ENCODE results near the gene TPPP3. TPM values are rescaled to one million over a fixed set of nuclear protein-coding genes. Genes with fewer than 3 reads are reported as not detected.
"Not testable (repeated sequence)": the region's sequence is repeated elsewhere in the genome, so short reads cannot be mapped to it uniquely, and the experiment has no call there.

The TPPP3 gene
- total RNA-seq, 1 experiment from 2014 or later = not detected

DNA sequence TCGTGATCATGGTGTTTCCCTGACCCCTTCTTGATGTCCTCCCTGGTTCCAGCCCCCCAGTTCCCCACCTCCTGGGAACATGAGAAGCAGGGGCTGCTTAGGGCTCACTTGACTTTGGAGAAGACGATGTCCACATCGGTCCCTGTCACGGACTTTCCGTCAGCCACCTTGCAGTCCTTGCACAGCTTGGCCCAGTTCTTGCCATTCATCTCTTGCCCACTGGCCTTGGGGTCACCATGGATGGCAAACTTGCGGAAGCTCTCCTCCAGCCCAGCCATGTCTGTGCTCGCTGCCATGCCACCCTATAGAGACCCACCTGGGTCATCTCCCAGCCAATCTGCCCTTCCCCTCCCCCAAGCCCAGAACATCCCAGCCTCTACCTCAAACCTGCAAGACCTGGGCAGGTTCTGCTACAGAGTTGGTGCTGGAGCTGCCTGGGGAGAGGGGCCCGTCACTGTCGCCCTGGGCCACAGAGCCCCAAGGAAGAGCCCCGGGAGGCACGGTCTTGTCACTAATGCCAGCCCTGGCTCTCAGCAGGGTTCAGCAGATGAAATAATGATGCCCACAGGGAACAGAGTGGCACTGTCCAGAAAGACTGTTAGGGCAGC lies 2.4 kb downstream of the TPPP3 start:
- DNase-seq (ENCODE audit: low read depth) = no peak

DNA sequence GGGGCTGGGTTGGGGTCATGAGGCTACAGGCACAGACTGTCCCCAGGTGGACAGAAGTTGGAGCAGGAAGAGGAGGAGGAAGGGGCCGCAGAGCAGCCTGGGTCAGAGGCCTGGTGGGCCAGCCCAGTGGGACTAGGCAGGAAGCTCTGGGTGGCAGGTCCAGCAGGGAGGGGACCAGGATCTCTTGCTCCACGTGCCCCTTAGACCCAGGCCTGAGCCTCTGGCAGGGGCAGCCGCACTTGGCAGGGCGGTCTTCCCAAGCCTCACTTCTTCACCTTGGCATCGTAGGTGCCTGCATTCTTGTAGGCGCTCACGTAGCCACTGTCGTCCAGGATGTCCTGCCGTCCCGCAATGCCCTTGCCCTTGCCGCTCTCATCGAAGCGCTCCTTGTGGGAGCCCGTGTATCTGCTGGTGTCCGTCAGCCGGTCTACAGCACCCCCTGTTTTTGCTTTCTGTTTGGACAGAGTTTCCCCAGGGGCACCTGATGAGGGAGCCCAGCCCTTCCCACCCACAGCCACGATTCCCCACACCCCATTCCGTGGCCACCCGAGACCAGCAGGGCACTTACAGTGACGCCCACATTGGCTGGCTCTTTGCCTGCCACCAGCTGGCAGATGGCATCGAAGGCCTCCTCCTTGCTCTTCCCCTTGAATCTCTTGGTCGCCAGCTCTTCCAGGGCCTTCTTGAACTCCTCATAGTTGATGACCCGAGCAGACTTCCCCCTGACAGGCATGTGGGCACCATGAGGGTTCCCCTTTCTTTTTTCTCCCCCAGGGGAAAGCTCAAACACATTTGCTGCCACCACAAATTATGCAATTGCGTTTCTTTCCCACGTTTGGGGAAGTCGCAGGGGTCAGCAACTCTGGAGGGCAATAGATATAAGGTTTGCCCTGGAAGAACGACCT lies 3.1 kb downstream of the TPPP3 start:
- no peak for DNase-seq (ENCODE audit: low read depth)

DNA sequence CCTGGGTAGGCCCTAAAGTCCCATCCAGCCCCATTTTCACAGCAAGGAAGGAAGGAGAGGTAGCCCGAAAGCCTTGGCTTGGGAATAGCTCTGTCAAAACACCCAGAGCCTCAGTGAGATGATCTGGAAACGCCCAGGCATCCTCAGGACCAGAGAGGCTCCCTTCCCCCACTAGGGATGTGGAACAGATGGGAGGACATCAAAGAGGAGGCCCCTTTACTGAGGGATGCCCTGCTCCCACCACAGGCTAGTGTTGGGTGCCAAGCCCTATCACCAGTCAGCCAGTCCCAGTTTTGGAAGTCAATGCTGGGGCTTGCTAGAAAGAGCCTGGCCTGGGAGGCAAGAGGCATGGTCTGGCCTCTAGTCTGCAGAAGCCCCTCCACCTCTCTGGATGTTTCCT lies 4.7 kb downstream of the TPPP3 start:
- no peak for DNase-seq (ENCODE audit: low read depth)

DNA sequence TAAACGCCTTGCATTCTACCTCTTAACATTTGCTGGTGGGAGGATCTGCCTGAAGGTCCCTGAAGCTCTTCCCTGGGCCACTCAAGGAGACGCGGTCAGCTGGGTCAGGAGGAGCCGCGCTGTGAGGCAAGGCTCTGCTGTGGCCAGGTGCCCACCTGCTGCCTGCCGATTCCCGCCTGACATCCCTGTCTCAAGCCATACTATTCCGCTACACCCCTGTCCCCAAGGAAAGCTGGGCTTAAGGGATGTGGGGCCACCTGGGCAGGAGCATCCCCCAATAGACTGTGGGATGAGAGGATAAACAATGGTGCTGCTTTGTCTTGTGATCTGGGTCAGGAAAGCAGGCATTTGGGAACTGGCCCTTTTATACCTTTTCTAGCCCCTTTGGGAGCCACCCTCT lies 5.1 kb downstream of the TPPP3 start:
- DNase-seq (ENCODE audit: low read depth) = no peak

DNA sequence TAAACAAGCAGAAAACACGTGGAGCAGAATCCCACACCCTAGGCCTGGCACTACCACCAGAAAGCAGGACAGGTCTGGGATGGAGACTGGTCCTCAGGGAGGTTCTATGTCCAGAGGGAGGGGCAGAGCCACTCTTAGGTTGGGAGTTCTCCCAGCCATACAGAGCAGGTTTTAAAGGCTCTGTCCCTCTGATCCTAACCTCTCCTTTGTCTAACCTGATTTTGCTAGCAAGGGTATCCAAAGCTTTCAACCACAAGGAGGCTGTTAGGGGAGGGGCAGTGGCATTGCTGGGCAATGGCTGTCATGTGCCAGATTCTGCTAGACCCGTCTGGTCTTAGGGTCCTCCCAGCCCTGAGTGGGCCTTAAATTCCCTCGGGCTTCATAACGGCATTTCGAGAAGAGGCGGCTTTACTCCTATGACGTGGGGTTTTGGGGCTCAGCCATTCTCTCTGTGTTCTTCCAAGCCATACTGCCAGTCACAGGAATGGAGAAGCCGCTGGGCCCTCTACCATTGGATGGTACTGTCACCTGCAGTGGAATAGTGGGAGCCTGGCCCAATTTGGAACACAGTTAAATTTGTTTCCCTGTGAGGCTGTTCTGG lies 5.7 kb downstream of the TPPP3 start:
- no peak for DNase-seq (ENCODE audit: low read depth)

DNA sequence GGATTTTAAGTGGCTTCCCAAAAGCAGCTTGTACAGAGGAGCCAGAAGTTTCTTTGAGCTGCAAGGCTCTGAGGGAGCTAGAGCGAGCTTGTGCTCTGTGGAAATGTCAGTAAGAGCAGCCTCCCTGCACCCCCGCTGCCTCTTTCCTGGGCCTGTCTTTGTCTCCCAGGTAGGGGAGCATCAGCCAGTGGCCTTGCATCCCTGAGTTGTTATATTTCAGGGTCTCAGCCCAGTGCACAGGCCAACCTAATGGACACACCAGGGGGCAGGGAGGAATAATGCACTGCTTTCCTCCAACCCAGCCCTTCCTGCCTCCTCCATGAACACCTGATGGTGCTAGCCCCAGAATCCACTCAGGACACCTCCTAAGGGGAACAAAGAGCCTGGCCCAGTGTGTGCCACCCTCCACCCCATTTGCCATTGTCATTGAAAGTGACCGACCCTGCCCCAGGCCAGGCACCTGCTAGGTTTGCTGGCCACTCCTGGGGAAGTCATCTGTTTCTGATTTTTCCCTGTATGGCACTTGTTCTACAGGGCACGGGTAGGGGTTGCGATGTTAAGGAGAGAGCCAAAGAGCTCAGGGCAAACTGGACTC lies 6.3 kb downstream of the TPPP3 start:
- DNase-seq (ENCODE audit: low read depth) = no peak

DNA sequence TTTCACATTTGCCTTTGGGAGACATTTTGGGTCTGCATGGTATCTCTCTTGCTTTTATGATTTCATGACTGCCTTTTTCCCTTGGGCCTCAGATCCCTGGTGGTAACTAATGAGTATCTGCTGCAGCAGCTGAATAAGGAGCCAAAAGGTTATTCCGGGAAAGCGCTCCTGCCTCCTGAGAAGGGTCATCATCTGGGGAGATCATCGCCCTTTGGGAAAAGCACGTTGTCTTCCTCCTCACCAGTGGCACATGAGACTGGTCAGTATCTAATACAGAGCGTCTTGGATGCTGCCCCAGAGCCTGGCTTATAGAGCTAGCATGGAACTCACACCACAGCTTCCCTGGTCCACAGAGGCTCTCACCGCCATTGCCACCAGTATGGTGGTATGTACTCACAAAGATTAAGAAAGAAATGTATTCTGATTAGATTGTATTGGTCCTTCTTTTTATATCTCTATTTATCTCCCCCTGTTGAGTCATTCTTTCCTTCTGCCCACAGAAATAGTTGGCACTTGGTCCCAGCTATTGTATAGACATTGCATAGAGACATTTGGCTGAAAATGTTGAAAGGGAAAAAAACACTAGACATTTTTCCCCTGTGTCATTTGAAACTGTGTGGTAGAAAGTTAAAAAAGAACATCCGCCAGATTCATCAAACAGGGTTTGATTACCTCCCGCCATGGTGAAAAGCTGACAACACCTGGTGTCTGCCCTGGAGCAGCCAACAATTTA lies 8.4 kb downstream of the TPPP3 start:
- DNase-seq (ENCODE audit: low read depth) = no peak

DNA sequence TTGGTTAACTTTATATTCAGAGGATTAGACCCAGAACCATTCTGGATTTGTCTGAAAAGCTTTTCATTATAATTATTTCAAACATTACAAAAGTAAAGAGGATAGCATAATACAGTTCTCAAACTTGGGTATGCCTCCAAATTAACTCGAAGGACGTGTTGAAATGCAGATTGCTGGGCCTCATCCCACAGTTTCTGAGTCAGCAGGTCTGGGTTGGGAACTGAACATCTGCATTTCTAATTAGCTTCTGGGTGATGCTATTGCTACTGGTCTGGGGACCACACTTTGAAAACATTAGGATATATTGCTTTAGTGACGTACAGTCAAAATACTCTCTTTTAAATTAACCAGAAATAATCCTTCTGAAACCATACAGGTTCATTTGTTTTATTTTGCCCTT lies 10.0 kb downstream of the TPPP3 start:
- no peak for DNase-seq (ENCODE audit: low read depth)

DNA sequence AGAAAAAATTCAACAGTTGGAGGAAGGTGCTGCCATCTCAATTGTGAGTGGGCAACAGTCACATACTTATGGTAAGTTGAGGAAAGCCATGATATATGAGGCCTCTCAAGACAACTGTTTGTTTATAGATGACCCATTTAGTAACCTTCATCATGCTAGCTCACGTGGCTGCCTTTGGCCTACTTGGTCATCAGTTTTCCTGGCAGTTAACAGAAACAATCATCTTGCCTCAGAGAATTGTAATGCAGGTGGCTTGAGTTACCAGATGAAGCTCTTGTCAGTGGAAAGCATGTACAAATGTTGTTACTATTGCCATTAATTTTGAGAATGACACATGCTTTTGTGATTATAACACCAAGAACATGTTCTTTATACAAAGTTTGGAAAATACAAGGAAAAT lies 14.7 kb downstream of the TPPP3 start:
- no peak for DNase-seq (ENCODE audit: low read depth)

DNA sequence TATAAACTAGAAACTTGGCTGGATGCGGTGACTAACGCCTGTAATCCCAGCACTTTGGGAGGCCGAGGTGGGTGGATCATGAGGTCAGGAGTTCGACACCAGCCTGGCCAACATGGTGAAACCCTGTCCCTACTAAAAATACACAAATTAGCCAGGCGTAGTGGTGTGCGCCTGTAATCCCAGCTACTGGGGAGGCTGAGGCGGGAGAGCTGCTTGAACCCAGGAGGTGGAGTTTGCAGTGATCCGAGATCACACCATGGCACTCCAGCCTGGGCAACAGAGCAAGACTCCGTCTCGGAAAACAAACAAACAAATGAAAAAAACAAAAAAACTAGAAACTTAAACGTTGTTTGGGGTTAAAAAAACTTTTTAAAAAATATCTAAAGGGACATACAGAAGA lies 17.3 kb downstream of the TPPP3 start:
- not testable (repeated sequence) for DNase-seq (ENCODE audit: low read depth)

DNA sequence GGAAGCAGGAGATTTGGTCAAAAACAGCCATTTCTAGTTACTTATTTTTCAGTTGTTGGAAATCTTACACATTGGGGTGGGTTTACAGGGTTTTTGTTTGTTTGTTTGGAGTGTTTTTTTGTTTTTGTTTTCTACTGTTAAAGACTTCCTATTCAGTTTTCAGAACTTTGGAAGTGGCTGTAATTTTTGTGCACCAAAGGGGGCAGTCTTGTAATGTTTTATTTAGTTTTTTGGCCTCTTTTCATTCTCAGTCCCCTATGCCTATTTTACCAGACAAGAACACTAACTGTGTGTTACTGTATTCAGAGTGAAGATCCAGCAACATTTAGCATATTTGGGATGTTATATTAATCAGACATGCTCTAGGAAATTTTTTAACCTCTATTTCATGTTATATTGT lies 20.6 kb downstream of the TPPP3 start:
- DNase-seq (ENCODE audit: low read depth) = no peak

DNA sequence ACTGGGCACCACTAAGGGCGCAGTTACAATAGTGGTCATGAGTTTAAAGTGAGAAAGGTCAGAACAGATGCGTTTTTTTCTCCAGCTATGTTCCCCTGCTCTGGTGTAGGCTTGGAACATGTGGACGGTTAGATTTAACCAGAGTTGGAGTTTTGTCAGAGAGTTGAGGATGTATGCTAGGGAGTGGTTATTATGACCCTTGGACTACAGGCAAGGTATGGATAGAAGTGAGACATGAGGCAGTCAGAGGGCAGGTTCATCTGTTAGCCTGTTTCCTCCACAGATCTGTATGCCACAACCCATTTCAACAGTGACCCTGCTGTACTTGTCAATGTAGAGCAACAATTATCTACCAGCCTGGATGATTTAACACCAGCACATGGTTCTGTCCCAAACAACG lies 22.6 kb downstream of the TPPP3 start:
- DNase-seq (ENCODE audit: low read depth) = no peak

DNA sequence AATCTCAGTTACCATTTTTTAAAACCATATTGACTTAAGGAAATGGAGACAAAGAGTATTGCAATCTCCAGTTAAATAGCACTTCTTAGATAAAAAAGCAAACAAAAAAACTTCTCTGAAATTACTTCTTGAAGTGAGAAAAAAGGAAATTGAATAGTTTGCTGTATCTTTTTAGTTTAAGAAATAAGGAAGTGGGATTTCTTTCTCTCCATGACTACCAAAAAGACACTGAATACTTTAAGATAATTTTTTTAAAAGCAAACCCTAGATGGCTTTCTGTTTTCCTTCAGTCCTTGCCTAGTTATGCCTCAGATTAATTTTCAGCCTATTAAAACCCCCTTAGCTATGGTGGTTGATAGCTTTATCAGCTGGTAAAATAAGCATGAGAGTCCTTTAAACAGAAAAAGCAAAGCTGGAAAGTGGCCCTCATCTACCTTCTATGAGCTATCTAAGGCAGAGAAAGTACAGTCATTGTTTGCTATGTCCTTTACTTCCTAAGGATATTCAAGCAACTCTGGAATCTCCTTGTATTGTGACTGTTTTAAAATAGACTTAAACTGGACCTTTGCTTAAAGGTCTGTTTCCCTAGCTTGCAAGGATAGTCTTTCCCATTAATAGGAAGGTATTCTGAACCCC lies 28.6 kb downstream of the TPPP3 start:
- DNase-seq (ENCODE audit: low read depth) = no peak

DNA sequence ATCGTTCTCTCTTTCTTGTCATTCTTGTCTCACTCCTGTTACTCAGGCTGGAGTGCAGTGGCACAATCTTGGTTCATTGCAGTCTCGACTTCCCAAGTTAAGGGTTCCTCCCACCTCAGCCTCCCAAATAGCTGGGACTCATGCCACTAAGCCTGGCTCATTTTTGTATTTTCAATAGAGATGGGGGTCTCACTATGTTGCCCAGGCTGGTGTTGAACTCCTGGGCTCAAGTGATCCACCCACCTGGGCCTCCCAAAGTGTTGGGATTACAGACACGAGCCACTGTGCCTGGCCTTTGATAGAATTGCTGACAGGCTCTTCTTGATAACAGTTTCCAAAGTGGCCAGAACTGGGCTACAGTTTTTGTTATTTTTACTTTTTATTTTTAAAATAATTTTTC lies 32.3 kb downstream of the TPPP3 start:
- no peak for DNase-seq (ENCODE audit: low read depth)

DNA sequence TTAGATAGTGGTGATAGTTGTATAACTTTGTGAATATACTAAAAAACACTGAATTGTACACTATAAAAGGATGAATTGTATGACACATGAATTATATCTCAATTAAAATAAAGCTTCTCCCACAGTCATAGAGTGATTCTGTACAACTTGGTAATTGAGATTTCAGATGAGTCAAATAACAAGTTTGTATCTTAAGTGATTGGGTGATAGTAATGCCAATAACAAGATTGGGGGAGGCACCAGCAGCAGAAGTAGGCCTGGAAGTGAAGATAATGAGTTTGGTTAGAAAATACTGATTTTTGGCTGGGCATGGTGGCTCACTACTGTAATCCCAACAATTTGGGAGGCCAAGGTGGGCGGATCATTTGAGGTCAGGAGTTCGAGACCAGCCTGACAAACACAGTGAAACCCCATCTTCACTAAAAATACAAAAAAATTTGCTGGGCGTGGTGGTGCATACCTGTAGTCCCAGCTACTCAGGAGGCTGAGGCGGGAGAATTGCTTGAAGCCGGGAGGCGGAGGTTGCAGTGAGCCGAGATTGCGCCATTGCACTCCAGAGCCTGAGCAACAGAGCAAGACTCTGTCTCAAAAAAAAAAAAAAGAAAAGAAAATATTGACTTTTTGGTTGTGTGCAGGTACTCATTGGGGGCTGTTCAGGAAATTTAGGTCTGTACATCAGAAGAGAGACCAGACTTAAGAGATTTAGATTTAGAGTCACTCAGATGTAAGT lies 33.6 kb downstream of the TPPP3 start:
- DNase-seq (ENCODE audit: low read depth) = not testable (repeated sequence)

DNA sequence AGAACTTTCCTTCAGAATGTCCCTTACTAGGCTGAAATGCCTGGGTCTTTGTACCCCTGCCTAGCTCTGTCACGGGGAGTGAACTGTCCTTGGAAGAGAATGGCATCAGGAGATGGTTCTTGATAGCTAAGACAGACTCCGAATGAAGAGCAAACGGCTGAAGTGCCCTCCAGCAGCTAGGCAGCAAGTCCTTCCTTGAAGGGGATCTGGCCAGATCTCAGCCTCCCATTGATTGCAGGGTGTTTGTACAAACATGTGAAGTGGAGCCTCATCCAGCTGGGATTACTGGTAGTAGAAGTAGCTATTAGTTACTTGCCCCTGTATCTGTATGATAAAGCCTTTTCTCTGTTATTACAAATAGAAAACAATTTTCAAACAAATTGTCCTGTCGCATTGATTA lies 35.7 kb downstream of the TPPP3 start:
- DNase-seq (ENCODE audit: low read depth) = no peak

DNA sequence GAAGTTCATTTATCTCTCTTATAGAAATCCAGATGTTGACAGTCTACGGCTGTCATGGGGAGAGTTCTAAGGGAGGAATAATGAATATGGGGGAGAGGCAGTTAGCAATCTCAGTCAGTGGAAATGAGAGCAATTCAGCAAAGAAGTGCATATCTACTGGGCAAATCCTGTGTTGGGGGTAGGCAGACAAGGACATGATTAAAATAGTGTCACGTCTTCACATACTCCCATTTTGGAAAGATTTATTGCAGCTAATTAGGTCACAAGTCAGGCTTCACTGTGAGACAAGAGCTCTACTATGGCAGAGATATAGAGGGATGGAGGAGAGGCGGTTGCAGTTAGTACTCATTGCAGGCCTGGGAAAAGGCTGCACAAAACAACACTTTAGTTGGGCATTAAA lies 36.9 kb downstream of the TPPP3 start:
- DNase-seq (ENCODE audit: low read depth) = no peak

DNA sequence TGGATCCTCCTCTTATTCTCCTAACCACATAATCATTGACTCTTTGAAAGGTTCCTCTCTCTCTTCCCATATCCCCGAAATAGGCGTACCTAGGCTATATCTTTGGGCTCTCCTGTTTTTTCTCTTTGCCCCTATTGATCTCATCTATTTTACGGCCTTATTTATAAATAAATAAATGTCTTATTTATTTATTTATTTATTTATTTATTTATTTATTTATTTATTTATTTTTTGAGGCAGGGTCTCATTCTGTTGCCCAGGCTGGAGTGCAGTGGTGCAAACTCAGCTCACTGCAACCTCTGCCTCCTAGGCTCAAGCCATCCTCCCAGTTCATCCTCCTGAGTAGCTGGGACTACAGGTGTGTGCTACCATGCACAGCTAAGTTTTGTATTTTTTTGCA lies 40.8 kb downstream of the TPPP3 start:
- not testable (repeated sequence) for DNase-seq (ENCODE audit: low read depth)

DNA sequence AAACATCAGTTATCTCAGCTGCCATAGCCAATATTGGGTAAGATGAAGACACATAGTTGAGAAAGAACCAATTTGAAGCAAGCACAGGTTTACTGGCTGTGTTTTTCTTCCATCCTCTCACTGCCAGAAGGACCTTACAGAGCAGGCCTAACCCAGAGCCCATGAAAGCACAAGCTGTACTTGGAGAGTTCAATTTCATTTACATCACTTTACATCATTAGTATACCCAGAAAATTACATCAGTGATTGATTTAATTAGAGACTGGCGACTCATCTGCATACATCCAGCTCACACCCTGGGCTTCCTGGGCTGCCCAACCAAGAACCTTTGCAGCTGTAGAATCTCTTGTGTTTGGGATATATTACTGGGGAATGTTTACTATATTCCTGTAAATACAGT lies 43.0 kb downstream of the TPPP3 start:
- DNase-seq (ENCODE audit: low read depth) = no peak

DNA sequence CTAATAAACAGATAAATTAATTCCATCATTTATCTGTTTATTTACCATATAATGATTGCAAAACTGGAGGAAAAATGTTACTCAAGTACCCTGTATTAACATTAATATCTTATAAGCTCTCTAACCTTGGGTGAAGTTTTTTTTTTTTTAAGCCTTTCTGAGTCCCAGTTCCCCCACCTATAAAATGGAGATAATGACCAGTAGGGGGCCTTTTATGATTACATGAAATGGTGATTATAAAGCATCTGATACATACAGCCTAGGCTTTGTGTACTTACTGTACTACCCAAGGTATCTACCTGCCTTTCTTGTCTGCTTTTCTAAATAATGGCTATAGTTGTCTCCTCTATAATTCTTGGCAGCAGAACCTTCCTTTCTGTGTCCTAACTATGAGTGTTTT lies 44.1 kb downstream of the TPPP3 start:
- DNase-seq (ENCODE audit: low read depth) = no peak

DNA sequence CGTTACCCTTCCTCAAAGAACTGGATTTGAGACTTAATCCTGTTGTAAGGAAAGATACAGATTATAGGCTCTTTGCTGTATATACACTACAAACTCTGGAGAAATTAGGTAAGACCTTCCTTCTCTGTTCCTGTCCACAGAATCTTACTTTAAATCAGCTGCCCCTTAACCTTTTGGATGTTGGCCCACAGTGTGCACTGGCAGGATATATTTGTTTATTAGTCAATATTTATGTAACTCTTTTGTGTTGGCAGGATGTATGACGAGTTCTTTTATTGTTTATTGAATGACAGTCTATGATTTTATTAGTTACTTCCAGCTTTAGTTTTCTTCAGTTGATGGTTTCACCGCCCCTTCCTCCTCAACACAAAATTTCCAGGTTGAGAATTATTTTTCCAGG lies 47.0 kb downstream of the TPPP3 start:
- DNase-seq (ENCODE audit: low read depth) = no peak
